Measurements from ENCODE around the gene SMAP1.

- TF ChIP-seq CTCF (IDR thresholded peaks at IDR 0.05 in 2 of 3, conservative IDR thresholded peaks at IDR 0.05 in 1 of 3; ENCODE audit: borderline replicate concordance in 1 of 3, insufficient read depth in 1 of 3, low read depth in 2 of 3, low read length in 2 of 3) (no peak), POLR2AphosphoS5 (IDR thresholded peaks at IDR 0.05; ENCODE audit: low read depth, low read length) (no peak), RAD21 (IDR thresholded peaks at IDR 0.05; ENCODE audit: low read depth) (no peak), EZH2phosphoT487 (IDR thresholded peaks at IDR 0.05; ENCODE audit: borderline replicate concordance) (no peak), YY1 (IDR thresholded peaks at IDR 0.05; ENCODE audit: extremely low read depth, insufficient replicate concordance, low read depth, low read length) (no peak), SIN3A (IDR thresholded peaks at IDR 0.05; ENCODE audit: low read depth) (no peak)
Observed at GRCh38 chr6:70847106-70848084, 179.7 kb downstream of the SMAP1 start.
